Daoy (cell line): ENCODE data around the gene BUB1. TPM values are rescaled to one million over a fixed set of nuclear protein-coding genes. Genes with fewer than 3 reads are reported as not detected.
"Not testable (repeated sequence)": the region's sequence is repeated elsewhere in the genome, so short reads cannot be mapped to it uniquely, and the experiment has no call there.

Source experiments
- DNase-seq: peaks from one replicate; pipeline ENCODE4 v3.0.0-alpha.2; 2015; ENCODE audit warnings: low read depth
- total RNA-seq: library from RNA; depleted of rRNA; stranded (reverse); fragments of >200 nt; shearing (Covaris generic); gene quantifications from 2 replicates; pipeline ENCODE4 v1.2.3, GENCODE V29; 2014

Gene BUB1
- total RNA-seq, 1 experiment from 2014 or later = 122 TPM

DNA sequence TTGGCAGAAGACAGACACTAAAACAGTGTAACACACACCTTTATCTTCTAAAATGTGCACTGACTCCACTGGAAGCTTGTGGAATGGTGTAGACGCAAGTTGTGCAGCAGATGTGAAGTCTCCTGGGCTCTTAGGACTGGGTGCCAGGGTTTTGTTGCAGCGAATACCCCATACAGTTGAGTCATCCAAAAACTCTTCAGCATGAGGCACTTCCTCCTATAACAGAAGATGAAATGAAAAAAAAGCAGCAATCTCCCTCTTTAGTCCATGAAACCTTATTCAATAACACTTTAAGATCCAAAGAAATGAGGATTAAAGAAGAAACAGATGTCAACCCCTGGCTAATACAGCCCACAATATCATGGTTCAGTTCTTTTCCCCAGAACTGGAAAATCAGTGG is 22.2 kb downstream of the BUB1 start:
- no peak for DNase-seq

DNA sequence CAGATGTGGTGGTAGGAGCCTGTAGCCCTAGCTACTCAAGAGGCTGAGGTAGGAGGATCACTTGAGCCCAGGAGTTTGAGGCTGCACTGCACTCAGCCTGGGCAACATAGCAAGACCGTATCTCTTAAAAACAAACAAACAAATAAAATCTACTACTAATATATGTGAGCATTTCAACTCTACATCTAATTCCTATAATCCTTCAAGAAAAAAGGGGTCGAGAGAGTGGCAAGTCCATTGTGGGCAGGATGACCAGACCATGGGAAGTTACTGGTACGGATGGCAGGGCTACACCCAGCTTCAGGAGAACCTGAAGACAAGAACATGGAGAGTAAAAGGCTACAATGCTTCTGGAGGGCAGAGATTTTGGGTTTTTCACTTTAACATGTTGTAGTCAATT is 24.0 kb downstream of the BUB1 start:
- DNase-seq = no peak

DNA sequence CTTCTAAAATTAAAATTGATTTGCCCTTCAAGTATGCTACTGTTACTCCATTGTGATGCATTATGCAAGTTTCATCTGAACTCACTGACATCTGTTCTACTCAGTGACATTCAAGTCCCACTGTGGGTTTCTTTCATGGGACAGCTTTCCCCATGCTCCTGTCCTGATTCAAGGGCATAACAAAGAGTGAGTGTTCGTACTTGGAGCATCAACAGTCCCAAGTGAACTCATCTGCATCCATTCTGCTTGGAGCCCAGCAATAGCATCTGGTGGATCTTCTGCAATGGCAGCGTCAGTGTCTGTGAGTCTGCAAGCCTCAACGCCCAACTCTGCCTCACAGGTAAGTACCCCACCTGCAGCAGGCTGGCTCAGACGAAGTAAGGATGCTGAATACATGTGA is 27.5 kb downstream of the BUB1 start:
- DNase-seq = no peak

DNA sequence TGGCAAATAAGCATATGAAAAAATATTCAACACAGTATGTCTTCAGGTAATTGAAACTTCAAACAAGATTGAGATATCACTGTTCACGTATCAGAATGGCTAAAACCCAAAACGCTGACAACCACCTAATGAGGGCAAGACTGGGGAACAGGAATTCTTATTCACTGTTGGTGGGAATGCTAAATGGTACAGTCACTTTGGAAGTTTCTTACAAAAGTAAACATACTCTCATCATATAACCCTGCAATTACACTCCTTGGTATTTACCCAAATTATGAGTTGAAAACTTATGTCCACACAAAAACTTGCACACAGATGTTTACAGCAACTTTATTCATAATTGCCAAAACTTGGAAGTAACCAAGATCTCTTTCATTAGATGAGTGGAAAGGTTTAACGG is 30.1 kb downstream of the BUB1 start:
- DNase-seq = no peak

DNA sequence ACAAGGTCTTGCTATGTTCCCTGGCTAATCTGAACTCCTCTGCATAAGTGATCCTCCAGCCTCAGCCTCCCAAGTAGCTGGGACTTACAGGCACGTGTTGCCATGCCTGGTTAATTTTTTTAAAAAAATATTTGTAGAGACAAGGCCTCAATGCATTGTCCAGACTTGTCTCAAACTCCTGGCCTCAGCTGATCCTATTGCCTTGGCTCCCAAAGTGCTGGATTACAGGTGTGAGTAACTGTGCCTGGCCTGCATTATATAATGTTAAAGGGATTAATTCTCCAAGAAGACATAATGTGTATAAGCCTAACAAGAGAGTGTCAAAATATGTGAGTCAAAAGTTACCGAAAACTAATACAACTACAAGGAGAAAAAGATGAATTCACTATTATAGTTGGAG is 32.2 kb downstream of the BUB1 start:
- DNase-seq = no peak

DNA sequence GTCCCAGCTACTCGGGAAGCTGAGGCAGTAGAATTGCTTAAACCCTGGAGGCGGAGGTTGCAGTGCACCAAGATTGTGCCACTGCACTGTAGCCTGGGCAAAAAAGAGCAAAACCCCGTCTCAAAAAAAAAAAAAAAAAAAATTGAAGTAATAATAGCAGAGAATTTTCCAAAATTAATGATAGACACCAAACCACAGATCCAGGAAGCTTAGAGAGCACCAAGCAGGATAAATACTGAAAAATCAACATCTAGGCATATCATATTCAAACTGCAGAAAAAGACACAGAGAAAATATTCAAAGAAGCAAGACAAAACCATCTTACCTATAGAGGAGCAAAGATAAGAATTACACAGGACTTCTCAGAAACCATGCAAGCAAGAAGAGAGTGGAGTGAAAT is 33.5 kb downstream of the BUB1 start:
- DNase-seq = no peak

DNA sequence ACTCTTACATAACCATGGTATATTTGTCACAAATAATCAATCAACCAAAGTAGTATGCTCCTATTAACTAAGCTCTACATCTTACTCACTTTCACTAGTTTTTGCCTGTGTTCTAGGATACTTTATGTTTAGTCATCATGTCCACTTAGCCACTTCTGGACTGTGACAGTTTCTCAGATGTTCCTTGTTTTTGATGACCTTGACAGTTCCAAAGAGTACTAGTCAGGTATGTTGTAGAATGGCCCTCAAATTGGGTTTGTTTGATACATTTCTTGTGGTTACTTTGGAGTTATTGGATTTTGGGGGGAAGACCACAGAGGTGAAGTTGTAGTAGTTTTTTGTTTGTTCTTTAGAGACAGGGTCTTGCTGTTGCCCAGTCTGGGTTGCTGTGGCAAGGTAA is 35.5 kb downstream of the BUB1 start:
- DNase-seq = no peak

DNA sequence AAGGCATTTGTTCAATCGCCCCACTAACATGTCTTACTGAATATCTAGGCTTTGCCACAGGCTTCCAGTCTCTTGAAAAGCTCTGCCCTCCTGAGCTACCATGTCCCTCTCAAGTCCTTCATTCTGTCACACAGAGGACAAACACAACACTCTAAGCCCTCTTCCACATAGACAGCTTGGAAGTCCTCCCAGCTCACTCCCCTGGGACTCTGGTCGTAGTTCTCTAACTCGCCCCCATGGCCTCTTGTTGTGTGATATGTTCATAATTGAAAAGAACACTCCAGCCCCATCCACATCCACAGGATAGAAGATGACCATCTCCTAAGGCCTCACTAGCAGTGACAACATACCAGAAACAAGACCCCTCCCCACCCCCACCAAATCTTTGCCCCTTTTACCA is 37.9 kb downstream of the BUB1 start:
- no peak for DNase-seq

DNA sequence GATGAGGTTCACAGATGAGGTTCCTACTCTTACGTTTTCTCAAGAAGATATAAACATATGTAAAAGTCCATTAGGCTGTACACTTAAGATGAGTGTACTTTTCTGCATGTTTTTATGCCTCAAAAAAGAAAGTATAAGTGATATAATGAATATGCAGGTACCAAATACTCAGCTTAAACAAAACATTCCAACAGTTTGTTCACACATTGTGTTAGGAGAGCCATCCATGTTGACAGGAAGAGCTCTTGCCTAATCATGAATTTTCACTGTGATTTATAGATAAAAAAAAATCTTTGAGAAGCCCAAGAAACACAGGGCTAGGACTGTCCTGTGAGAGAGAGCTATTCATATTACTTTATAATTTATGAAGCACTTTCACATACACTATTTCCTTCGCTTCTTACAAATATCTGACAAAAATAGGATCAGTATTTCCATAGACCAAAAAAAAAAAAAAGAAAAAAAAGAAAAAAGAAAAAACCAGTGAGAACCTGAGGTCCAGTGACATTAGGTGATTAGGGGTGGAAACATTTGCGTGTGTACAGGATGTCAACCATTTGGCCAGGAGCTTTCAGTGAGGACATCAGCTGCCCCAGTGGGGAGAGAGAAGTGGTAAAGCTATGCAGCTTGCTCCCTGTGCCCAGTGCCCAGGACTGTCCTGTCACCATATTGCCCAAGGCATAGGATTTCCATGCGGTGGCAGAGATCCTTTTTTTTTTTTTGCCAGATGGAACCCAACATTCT is 38.7 kb downstream of the BUB1 start:
- no peak for DNase-seq

DNA sequence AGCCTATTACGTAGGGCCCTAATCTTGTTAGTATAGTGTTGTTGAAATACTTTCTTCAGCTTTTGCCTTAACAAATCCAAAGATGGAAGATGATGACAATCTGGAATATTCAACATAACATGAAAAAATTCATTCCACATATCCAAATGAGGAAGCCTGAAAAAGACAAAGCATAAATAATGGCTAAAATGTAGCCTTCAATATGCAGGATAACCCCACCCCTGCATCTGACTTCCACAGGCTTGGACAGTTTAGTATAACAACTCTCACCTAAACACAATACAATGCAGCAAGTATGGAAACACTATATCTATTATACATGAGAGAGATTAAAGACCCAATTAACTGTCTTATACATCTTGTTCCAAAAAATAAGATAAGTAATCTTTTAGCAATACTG is 39.9 kb downstream of the BUB1 start:
- no peak for DNase-seq

DNA sequence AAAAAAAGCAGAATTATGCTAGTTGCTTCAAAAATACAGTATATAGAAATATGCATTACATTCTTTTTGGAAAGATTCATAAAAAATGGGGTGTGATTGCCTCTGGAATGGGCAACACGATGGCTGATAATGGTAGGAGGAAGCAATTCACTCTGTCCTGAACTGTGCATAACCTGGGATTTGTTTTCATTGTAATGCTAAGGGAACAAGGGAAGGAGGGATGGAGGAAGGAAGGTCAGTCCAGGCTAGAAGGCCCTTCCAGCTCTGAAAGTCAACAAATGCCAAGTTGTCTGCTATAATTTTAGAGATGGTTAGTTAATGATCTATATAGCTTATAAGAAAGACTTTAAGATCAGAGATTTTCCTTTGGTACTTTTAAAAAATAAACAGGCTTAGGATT is 40.8 kb downstream of the BUB1 start:
- DNase-seq = no peak

DNA sequence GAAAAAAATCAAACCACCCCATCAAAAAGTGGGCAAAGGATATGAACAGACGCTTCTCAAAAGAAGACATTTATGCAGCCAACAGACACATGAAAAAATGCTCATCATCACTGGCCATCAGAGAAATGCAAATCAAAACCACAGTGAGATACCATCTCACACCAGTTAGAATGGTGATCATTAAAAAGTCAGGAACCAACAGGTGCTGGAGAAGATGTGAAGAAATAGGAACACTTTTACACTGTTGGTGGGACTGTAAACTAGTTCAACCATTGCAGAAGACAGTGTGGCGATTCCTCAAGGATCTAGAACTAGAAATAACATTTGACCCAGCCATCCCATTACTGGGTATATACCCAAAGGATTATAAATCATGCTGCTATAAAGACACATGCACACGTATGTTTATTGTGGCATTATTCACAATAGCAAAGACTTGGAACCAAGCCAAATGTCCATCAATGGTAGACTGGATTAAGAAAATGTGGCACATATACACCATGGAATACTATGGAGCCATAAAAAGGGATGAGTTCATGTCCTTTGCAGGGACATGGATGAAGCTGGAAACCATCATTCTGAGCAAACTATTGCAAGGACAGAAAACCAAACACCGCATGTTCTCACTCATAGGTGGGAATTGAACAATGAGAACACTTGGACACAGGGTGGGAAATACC is 41.8 kb downstream of the BUB1 start:
- not testable (repeated sequence) for DNase-seq

DNA sequence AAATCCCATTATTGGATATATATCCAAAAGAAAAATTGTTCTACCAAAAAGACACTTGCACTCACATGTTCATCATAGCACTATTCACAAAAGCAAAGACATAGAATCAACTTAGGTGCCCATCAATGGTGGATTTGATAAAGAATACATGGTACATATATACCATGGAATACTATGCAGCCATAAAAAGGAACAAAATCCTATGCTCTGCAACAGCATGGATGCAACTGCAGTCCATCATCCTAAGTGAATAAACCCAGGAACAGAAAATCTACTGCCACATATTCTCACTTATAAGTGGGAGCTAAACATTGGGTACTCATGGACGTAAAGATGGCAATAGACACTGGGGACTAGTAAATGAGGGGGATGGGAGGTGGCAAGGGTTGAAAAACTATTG is 50.5 kb downstream of the BUB1 start:
- not testable (repeated sequence) for DNase-seq

DNA sequence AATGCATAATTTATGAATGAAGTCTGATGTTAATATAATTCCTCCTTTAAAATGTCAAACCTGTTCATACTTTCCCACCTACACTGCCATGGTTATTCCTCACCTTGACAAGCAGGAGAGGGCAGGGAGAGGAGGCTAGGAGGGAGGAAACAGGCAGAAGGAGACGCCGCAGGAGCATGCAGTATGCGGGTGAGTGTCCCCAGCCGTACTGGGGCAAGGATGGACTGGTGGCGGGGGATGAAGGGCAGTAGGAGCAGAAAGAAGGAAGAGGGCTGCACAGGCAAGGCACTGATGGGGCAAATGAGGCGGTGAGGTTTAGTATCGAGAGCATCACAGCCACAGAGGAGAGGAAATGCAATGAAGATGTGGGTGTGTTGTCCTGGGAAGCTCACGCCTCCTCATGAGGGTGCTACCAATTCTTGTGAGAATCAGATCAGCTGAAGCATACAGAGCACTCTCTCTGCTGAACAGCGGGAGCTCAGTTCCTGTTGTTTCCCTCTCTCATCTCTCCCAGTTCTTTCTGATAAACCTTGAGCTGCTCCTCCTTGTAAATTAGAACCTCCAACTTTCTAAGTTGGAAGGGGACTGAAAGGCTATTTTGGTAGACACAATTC is 58.4 kb downstream of the BUB1 start:
- not testable (repeated sequence) for DNase-seq

DNA sequence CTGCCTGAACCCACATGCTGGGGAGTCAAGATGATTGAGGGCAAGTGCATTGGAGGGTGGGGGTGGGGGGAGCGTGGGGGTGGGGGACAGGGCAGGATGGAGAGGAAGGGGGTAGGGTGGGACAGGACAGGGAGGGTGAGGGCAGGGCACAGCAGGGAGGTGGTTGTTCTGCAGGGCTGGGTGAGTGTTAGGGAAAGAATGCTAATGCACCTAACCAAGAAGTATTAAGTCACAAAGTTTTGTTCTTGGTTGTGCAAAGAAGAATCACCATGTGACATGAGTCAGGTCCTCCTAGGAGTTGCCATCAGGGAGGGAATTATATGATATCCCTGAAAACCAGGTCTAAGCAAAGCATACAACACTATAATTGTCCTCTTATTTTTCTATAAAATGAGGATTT is 63.9 kb downstream of the BUB1 start:
- not testable (repeated sequence) for DNase-seq

DNA sequence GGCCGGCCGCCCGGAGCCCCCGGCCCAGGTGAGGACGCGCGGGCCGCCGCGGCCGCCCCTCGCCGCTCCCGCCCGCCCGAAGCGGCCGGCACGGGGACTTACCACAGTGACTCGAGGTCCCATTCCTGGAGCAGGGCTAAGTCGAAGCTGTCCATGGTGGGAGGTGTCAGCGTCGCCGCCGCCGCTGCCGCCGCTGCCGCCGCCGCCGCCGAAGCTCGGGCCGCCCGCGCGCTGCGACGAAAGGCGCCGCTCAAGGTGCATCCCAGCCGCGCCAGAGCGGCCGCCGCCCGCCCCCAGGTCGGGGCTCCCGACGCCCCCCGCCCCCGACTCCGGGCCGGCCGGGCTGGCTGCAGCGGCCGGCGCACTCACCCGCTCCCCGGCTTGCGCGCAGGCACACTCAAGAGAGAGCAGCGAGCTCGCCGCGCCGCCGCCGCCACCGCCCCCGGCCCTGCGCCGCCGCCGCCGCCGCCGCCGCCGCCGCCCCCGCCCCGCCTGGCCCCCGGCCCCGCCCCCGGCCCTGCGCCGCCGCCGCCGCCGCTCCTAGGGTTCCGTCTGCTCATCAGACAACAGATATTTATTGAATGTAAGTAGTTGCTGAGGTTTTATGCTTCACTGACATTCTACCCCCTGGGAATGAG is 67.1 kb downstream of the BUB1 start:
- not testable (repeated sequence) for DNase-seq

DNA sequence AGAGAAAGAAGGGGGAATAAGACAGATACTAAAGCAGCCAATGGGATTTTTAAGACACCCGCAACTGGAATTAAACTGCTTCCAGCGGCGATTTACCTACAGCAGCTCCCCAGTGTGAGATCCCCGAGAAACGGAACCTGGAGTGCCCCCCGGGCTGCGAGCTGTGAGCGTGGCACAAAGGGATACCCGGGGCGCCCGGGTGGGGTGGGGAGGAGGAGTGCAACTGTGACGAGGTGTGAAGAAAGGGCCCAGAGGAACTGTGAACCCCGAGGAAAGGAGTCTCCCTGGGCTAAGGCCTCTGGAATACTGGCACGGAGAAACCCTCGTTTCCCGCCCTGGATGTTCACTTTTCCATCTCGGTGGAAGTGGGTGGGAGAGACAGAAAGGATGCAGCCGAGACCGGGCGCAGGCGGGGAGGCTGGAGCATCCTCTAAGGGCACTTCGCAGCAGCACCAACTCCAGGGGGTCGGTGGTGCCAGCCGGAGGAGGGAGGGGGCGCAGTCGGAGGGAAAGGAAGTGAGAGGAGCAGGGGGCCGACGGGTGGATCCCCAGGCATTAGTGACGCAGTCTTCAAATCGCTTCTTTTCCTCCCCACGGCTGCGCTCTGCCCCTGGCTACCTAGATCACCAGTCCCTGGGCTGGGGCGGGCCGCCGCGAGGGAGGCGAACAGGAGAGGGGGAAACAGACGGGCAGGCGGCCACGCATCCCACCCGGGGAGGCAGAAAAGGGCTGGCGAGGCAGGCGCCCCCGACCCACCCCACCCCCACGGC is 67.8 kb downstream of the BUB1 start:
- DNase-seq = not testable (repeated sequence)

DNA sequence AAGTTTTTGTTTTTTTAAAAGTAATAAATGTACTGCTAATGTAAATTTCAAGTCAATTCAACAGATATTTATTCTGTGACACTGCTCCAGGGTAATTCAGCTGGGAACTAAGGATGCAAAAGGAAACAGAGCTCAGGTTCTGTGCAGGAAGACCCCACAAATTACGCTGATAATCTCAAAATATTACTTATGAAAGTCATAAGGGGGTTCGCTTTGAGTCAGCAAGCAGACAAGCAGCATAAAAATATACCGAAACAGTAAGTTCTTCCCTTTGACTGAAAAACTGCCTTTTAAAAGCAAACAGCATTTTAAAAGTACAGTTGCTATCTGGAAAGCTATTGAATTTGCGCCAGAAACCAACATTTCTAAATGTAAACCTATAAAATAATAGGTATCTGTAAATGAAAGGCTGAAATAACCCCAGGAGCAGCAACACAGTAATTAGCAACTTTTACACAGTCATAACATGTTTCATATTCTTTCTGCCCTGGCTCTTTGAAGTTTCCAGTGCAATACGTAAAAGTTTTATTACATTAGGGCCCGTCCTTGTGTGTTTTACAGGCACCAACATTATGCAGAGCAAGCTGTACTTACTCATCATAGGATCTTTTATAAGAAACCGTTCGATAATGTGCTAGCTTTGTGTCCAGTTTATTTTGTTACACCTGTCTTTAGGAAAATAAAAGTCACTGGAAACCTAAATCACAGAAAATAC is 68.9 kb downstream of the BUB1 start:
- not testable (repeated sequence) for DNase-seq

DNA sequence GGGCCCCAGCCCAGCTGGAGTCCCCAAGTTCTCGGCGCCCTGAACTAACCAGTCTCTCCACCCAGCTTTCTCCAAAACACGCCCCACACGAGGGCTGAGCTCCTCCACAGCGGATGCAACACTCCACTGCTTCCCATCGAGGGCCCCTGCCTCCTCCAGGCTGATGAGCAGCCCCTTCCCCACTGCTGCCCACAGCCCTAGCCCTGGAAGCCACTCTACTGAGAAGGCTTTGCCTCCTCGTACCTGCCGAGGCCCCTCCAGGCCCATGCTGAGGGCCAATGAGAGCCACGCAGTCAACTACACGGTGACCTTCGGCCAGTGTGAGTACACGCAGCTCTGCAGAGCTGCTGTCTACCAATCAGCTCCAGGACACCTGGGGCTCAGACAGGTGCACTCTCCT is 72.8 kb downstream of the BUB1 start:
- not testable (repeated sequence) for DNase-seq

DNA sequence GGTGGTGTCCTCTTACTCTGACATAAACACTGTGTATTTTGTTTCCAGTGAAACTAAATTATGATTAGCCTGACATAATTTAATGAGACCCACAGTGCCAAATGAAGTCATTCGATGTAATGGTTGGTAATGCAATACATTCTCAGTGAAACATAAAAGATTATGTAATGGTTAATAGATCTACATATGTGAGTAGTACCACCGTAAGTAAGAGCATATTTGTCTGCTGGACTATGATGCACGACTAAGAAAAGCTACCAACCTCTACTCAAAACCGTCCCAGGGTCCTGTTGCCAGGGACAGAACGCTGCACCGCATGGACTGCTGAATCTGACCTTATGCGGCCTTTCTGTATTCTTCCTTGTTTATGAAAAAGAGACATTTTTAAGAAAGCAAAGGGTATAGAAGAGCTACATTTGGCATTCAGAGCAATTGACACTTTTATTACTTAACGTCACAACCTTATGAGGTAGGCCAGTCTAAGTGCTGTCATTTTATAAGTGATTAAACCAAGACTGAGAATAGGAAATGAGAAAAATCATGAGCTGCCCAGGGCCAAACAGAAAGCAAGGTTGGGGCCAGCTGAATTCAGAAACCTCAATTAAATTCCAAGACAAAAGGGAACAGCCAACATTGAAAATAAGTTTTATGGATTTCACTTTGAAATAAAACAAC is 73.8 kb downstream of the BUB1 start:
- not testable (repeated sequence) for DNase-seq

DNA sequence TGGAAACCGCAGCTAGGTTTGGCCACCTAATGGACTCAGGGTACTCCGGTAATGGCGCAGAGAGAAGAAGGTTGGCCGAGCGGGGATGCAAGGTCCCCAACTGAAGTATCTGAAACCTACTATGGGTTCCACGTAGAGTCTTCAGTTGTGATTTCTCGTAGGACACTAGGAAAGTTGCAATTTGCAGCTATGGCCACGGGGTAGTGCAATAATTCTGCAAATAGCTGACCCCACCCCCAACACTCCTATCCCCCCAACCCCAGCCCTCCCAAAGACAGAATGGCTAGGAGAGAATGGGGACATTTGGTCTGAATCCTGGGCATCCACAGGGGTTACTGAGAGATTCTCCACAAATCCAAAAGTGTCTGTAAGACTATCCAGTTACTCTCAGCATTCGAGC is 75.7 kb downstream of the BUB1 start:
- not testable (repeated sequence) for DNase-seq
